HG02610 (cell line): ENCODE data around the gene ARHGAP22.

Experiments used
- ATAC-seq: cut with Tn5 transposase; IDR thresholded peaks from one replicate; pipeline ENCODE4 v1.9.1; 2021; ENCODE audit warnings: mild to moderate bottlenecking, moderate library complexity; ENCODE audit not compliant: unreplicated experiment

ARHGAP22 gene

DNA sequence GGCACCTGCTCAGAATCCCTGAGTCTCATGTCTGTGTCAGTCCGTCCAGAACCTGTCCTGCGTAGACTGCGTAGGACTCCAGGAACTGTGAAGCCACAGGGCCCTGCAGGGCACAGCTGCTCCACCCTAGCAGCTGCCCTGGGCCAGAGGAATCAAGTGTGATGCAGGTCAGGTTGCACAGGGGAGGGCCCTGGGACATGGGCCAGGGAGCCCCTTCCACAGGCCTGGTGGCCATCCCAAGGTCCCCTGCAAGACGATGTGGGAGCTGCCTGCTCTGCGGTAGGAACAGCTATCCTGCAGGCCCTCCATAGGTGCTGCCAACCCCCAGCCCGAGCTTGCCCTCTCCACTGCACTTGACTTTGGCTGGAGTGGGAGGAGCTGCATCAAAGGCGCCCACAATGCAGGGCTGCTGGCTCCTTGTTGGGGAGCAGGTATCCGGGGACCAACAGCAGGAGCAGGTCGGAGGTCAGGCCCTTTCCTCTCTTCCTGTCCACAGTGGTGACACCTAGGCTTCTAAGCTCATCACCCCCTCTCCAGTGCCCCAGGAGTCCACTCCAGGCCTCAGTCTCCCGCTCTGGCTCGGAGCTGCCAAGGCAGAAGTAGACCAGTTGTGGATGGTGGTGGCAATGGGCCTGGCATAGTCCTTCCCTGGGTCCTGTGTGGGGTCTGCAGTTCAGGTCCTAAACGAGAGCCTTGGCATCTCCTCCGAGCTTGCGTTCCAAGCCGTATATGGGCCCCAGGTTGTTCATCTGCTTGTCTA is 149.3 kb downstream of the ARHGAP22 start:
- no peak for ATAC-seq

- no peak for ATAC-seq
These were observed 149.8 kb downstream of the ARHGAP22 start for GRCh38 chr10:48455055-48455391.

DNA sequence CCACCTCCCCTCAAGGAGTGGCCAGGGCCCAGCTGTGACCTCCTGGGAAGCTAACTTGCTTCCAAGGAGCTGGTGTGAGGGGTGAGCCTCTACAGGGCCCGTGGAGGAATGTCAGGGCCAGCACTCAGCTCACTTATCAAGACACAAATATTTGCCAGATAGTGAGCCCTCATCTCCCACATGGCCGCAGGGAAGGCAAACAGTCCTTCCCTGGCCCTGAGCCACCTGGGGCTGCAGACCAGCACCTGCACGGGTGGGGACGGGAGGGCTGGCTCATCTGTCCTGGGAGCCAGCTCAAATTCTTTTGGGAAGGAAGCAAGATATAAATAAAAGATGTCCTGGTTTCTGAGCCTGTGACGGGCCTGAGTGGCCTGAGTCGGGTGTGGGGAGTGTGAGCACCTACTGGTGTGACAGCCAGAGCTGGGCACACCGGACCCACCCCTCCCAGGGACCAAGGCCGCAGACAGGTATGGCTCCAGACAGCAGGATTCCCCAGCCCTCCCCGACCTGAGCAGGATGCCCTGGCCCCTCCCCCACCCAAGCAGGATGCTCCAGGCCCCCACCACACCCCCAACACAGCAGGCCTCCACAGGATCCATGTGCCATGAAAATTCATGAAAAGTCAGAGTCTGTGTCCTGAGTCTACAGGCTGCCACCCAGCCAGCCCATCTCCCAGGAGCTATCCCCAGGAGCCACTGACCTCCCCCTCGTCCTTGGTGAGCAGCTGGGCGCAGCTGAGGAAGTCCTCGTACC is 150.4 kb downstream of the ARHGAP22 start:
- no peak for ATAC-seq

DNA sequence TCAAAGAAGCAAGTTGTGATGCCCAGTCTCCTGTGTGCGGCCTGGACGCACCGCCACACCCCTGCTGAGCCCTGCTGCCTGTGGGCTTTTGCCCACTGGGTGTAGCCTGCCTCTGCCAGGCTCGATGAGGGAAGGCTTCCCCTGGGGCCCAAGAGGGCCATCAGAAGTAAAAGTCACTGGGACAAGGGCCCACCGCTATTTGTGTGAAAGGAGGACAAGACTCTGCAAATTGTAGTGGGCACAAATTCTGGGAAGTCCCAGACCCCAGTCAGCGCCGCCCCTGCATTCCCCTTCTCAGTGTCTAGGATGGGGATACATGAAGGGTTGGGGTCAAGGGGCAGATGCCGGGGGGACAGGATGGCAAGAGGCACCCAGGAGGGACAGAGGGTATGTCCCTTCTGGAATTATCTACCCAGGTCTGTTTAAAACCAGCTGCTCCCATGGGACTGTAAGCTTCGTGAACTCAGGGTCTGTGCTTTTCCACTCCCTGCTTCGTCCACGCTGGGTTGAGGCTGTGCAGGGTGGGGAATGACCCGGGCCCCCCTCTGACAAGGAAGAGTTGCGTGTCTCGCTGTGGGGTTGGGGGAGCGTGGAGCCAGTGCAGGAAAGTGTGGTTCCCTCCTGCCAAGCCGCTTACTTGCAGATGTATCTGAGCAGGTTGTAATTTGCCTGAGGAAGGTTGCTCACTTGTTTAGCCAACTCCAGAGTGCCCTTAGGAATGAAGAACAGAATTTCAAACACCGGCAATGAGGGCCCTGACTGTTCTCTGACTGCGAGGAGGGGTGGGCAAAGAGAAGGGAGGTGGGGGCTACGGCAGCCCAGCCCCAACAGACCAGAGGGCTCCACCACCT is 151.2 kb downstream of the ARHGAP22 start:
- ATAC-seq, result no peak

- no peak for ATAC-seq
These were observed 151.9 kb downstream of the ARHGAP22 start for GRCh38 chr10:48452879-48453412.

DNA sequence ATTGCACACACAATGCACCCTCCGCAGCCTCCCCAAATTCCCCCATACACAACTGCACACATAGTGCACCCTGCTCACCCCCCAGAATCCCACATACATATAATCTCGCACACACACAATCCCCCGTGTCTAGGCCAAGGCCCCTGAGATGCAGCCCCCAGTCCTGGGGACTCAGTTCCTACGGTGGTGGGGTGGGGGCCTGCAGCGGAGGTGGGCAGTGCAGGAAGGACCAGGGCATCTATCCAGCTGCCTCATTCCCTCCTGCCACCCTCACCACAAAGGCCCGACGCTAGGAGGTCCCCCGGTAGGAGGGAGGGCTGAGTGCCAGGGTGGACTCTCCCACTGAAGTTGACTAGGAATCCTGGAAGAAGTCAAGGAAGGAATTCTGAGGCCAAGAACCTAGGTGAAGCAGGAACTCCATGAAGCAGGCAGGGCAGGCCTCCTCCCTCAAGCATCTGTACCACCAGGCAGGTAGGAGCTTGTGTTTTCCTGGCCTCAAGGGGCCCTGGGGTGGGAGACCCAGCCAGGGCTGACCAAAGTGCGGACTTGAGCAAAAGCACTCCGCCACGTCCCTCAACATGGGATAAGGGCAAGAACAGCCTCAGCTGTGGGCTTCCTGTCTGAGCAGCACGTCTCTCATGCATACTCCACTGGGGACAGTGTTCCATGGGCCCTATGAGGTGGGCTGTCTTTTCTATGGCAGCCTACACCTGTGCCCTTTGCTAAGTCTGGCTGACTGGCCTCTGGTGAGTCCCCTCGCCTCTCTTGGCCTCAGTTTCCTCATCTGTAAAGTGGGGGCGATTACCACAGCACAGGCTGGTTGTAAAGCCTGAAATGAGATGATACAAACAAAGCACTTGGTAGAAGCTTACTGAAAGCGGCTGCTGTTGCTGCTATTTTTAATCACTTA is 152.6 kb downstream of the ARHGAP22 start:
- no peak for ATAC-seq

DNA sequence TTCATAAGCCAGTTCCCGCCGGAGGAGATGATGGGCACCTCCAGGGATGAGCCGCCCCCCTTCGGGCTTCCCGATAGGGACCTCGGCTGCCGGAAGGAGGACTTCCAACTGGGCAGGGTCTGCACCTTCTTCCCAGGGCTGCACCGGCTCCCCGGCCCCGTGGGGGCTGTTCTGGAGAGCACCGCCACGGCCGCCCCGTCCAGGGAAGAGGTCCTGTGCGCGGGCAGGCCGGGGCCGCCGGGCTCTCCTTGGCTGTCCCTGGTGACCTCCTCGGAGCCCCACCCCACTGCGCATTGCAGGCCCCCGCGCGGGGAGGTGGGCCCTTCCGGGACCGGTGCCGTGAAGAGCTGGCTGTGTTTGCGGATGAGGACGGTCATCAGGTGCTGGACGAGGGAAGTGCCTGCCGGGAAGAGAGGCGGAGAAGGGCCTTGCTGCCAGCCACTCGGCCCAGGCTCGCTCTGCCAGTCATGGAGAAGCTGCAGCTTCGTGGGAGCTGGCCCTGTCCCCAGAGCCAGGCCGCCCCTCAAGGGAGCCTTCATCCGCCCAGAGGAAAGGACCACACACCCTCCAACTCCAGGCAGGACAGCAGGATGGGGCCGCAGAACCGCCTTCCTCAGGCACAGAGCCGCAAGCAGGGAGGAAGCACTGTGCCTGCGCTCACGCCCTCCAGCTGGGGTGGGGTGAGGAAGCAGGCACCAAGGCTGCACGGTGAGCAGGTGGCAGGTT is 154.0 kb downstream of the ARHGAP22 start:
- ATAC-seq, result no peak

GRCh38 chr10:48450233-48450740 is 154.6 kb downstream of the ARHGAP22 start:
- ATAC-seq, result no peak

DNA sequence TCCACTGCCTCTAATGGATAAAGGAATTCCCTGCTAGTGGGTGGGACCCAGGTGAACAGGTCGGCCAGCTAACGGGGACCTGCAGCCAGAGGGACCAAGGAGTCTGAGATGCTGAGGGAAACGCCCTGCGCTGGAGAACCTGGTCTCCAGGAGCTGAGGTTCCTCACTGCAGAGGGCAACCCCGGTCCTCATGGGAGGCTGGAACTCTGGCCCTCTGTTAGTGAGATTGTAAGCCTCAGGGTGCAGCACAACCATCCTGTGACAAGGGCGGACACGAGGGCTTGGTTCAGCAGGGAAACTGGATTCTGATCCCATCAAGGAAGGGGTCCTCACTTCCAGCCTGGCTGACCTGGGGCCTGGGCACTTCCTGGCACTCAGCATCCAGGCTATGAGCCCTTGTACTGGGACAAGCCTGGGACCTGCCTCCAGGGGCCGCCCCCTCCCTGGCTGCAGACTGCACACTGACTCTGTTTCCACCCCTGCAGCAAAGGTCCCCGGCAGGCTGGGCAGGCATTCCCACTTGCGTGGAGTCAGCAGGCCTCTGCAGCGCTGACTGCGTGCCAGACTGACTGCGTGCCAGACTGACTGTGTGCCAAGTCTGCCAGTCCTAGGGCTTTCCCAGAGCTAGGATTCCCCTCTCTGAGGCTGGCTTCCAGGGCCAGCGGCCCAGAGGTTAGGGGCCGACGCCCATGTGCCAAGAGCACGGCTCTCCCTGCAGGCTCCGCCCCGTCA is 155.2 kb downstream of the ARHGAP22 start:
- no peak for ATAC-seq

DNA sequence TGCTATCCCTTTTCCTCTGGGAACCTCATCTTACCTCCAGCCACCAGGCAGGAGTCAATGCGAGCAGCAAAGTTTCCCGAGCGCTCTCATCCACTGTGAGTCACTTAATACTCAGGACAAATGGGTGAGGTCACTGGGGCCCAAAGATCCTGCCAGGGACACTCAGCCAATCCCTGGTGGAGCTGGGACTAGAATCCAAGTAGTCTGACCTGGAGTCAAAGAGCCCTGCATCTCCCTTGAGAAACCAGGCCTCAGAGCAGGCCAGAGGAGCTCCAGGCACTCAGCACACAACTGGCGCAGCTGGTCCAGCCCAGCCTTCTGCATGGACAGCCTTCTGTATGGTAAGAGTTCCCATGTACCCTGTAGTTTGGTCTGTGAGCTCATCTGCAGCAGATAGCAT is 156.1 kb downstream of the ARHGAP22 start:
- no peak for ATAC-seq

DNA sequence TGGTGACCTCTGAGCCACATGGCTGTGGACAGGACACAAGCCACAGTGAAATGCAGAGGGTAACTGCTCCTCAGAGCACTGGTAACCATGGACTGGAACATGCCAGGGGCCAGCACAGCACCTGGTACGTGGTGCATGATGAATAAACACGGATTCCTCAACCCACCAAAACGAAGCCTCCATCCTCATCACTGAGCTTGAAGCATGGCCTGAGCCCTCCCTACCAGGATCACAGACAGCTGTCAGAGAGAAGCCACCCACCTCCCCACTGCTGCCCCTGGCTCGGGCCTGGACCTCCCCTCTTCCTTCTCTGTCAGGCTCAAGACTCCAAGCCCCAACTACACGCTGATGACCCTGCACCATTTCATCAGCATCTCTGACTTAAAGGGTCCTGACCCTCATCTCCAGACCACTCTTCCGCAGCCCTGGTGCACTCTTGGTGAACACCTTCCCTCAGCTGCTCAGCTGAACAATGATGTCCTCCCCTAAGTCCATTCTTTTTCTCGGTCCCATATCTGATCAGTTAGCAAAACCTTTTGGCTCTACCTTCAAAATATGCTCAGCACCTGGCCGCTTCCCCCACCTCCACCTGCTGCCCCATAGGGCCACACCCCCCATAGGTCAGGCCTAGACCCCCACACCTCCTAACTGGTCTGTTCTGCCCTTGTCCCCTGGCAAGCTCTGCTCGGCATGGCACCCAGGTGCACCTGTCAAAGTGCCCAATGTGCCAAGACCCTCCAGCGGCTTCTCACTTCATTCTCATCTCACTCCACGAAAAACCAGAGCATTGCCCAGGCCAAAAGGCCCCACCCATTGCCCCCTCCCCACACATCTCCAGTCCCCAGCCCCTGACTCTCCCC is 157.3 kb downstream of the ARHGAP22 start:
- ATAC-seq, result no peak

GRCh38 chr10:48446785-48447184 is 158.1 kb downstream of the ARHGAP22 start:
- ATAC-seq, result no peak

- ATAC-seq, result no peak
These were observed 158.9 kb downstream of the ARHGAP22 start for GRCh38 chr10:48445932-48446331.

- no peak for ATAC-seq
These were observed 159.7 kb downstream of the ARHGAP22 start for GRCh38 chr10:48444861-48445841.

- no peak for ATAC-seq
These were observed 160.6 kb downstream of the ARHGAP22 start for GRCh38 chr10:48444266-48444665.

DNA sequence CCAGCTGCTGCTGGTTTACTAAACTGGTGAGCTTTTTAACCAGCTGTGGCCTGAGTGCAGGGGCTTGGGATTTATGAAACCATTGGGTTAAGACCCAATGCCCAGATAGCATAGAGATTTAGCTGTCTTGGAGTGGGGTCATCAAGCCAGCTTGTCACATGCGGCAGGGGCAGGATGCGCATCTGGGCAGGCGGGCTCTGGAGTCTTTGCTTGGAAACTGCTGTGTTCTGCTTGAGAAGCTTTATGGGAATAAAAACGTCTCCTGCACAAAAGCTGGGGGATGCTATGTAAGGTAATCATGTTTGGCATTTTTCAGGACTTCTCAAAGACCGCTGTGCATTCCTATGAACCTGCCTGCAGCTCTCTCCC is 162.1 kb downstream of the ARHGAP22 start:
- ATAC-seq, result no peak
